Transverse colon (tissue), 4 donors: ENCODE data around the gene PARM1. TPM values are rescaled to one million over a fixed set of nuclear protein-coding genes. Genes with fewer than 3 reads are reported as not detected.

Experiments
- DNase-seq: peaks from one replicate; pipeline ENCODE4 v3.0.0-alpha.2; 2019
- H3K27ac ChIP-seq, 4 donors: fragments of 200-600 bp; sonication (generic); 2 replicates each; pipeline ENCODE4 v1.5.1; 2016 to 2018; ENCODE audit warnings: inconsistent platforms in 4 of 4
- H3K27me3 ChIP-seq: fragments of 200-600 bp; sonication (generic); 2 replicates; pipeline ENCODE4 v1.5.1; 2017; ENCODE audit warnings: inconsistent platforms
- H3K36me3 ChIP-seq, 4 donors: fragments of 200-600 bp; sonication (generic); 2 replicates each; pipeline ENCODE4 v1.5.1; 2017 to 2019; ENCODE audit warnings: inconsistent platforms in 4 of 4
- H3K4me1 ChIP-seq, 4 donors: fragments of 200-600 bp; sonication (generic); 2 replicates each; pipeline ENCODE4 v1.5.1; 2017 to 2020; ENCODE audit warnings: inconsistent platforms in 4 of 4
- H3K4me3 ChIP-seq, 4 donors: fragments of 200-600 bp; sonication (generic); 1 replicate in 1 of 4; 2 replicates in 3 of 4; pipeline versions ENCODE4 v1.5.1 to v1.6.1; 2017 to 2019; ENCODE audit warnings: inconsistent platforms in 4 of 4
- H3K9me3 ChIP-seq, 2 donors: fragments of 200-600 bp; sonication (generic); 2 replicates each; pipeline ENCODE4 v1.5.1; 2017 to 2019; ENCODE audit warnings: inconsistent platforms in 2 of 2
- CTCF ChIP-seq, 5 experiments: fragments of 200-600 bp in 3 of 5; fragments of 450-650 bp in 2 of 5; sonication (generic) in 3 of 5; IDR thresholded peaks; 1 replicate in 2 of 5; 2 replicates in 3 of 5; pipeline ENCODE4 v1.5.1; 2016 to 2017; ENCODE audit warnings: antibody characterized with exemption in 5 of 5, inconsistent platforms in 3 of 5, mild to moderate bottlenecking in 2 of 5, moderate library complexity in 1 of 5
- EP300 ChIP-seq: sonication (generic); formaldehyde crosslinking; IDR thresholded peaks from one replicate; pipeline ENCODE4 v1.6.1; 2017; ENCODE audit warnings: antibody characterized with exemption, low read depth
- POLR2A ChIP-seq: fragments of 450-650 bp; IDR thresholded peaks from one replicate; pipeline ENCODE4 v1.6.1; 2016; ENCODE audit warnings: antibody characterized with exemption, mild to moderate bottlenecking, moderate library complexity
- POLR2AphosphoS5 ChIP-seq, 3 donors: sonication (generic); formaldehyde crosslinking; IDR thresholded peaks; one replicate each; pipeline ENCODE4 v1.6.1; 2016; ENCODE audit warnings: antibody characterized with exemption in 3 of 3
- WGBS, 2 donors: methylation state at CpG; one replicate each; pipeline ENCODE4 v1.1.5; 2018; ENCODE audit warnings: low coverage in 1 of 2; 5-methylcytosine and 5-hydroxymethylcytosine counted together
- in situ Hi-C, 4 donors: fragments of 200-750 bp; cut with MboI; loops; one replicate each; pipeline versions ENCODE4 v1.15.0 to v1.15.1; 2017; ENCODE audit warnings: low sequenced_read_pairs in 3 of 4, low pct_ligation_motif_present in 1 of 4, low pct_unique_long_range_greater_than_20kb in 1 of 4
- intact Hi-C: fragments of 100-400 bp; cut with DNase I; formaldehyde crosslinking; loops from one replicate; pipeline ENCODE4 v1.15.1; 2023; ENCODE audit warnings: low total_unique reads
- total RNA-seq, 4 donors: library from RNA; depleted of rRNA; stranded (reverse); fragments of >200 nt; gene quantifications; one replicate each; pipeline ENCODE4 v1.1.0, GENCODE V29; 2016

PARM1 gene
- total RNA-seq, 4 donors from 2014 or later: 61.7 to 183 (median 120) TPM

DNA sequence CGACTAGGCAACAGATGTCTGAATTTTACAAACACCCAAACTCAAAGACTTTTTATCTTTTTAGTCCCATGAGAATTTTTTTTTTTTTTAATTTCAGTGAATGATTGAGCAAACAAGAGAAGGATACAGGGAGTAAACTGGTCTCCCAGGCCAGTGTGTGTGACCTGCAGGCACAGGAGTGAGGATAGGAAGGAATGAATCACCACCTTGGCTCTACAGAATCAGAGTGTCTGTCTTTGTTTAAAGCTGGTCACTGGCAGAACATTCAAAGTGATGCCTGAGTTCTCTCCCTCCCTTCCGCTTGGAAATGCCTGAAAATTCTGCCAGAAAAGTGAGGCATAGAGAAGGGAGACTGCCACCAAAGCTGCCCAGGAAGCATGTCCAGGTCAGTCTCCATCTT, 69.5 kb downstream of the PARM1 start:
- Histone ChIP-seq H3K36me3 (no peaks in the 10 kb centered on the region), H3K27ac (no peak overlapping the region), H3K9me3 (no peaks in the 10 kb centered on the region), H3K27me3 (no peaks in the 10 kb centered on the region), H3K4me3 (no peak overlapping the region), H3K4me1 (peaks cover 0 to 5% (median 0%) of the 10 kb centered on the region in 4 donors)
- WGBS, 2 donors: 88 to 100% methylated on average over 1 to 2 of the region's 2 CpGs
- no peak for DNase-seq
- TF ChIP-seq POLR2A (no peak), POLR2AphosphoS5 (IDR thresholded peaks at IDR 0.05) (no peak), EP300 (no peak), CTCF (IDR thresholded peaks at IDR 0.05) (no peak)
- intact Hi-C loops (no loop called here), in situ Hi-C loops (no loop called here)

DNA sequence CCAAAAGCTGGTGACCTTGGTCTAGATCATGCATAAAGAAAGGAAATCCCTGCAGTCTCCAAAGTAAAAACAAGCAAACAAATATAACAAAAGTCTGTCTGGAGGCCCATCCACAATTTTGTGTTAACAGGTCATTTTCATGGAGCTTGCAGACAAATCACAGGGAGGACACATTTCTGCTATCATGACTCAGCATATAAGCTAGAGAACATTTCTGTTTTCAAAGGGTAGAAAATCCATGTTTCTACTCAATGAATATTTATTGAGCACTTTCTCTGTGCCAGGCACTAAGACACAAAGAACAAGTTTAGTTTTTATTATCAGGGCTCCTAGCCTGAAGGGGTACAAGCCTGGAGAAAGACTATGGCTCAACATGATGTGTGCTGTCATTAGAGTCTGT, 71.1 kb downstream of the PARM1 start:
- H3K27me3 ChIP-seq: no peaks in the 10 kb centered on the region
- H3K36me3 ChIP-seq: no peaks in the 10 kb centered on the region
- in situ Hi-C loops (no loop called here), intact Hi-C loops (no loop called here)
- H3K9me3 ChIP-seq: no peaks in the 10 kb centered on the region
- no peak overlapping the region for H3K27ac ChIP-seq
- no peak for DNase-seq
- TF ChIP-seq CTCF (IDR thresholded peaks at IDR 0.05) (no peak), POLR2AphosphoS5 (IDR thresholded peaks at IDR 0.05) (no peak), POLR2A (no peak), EP300 (no peak)
- peaks cover 0 to 5% (median 0%) of the 10 kb centered on the region in 4 donors for H3K4me1 ChIP-seq
- H3K4me3 ChIP-seq: no peak overlapping the region

GRCh38 chr4:75004755-75005668, 72.1 kb downstream of the PARM1 start:
- Histone ChIP-seq H3K36me3 (no peaks in the 10 kb centered on the region), H3K27ac (no peak overlapping the region), H3K27me3 (no peaks in the 10 kb centered on the region), H3K9me3 (no peaks in the 10 kb centered on the region), H3K4me1 (peaks cover 0 to 5% (median 0%) of the 10 kb centered on the region in 4 donors), H3K4me3 (no peak overlapping the region)
- in situ Hi-C loops (no loop called here), intact Hi-C loops (no loop called here)
- DNase-seq: no peak
- WGBS, 2 donors: 34 to 63% methylated on average over 4 to 9 of the region's 9 CpGs
- no peak for TF ChIP-seq POLR2AphosphoS5 (IDR thresholded peaks at IDR 0.05)
- no peak for TF ChIP-seq POLR2A
- TF ChIP-seq EP300: no peak
- no peak for TF ChIP-seq CTCF (IDR thresholded peaks at IDR 0.05)

DNA sequence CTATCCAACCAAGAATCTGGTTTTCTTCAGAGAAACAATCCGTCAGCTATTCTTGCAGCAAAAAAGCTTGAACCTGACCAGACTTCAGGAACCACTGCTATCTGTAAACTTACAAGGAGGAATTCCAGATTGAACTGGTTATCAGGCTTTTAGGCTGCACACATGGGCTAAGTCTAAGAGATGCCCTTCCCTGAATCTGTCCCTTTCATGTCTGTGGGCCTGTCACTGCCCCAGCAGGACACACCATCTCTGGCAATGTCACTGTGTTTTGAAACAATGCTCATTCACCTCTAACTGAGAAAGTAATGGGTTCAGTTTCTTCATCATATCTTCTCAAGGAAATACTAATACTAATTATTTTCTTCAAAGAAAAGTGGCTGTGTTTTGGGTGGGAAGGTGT, 72.8 kb downstream of the PARM1 start:
- TF ChIP-seq EP300 (no peak), CTCF (IDR thresholded peaks at IDR 0.05) (no peak)
- no peak overlapping the region for H3K27ac ChIP-seq
- in situ Hi-C loops: no loop called here
- 89 to 90% methylated on average over 1 of the region's 1 CpG for WGBS, 2 donors
- no peak overlapping the region for H3K4me3 ChIP-seq
- intact Hi-C loops: no loop called here
- H3K27me3 ChIP-seq: no peaks in the 10 kb centered on the region
- H3K4me1 ChIP-seq: peaks cover 0 to 5% (median 0%) of the 10 kb centered on the region in 4 donors
- H3K9me3 ChIP-seq: no peaks in the 10 kb centered on the region
- no peak for DNase-seq
- H3K36me3 ChIP-seq: no peaks in the 10 kb centered on the region
